BE2C (cell line): ENCODE data around the gene RPP14.

Source experiments
- DNase-seq: peaks from one replicate; pipeline ENCODE4 v3.0.0-alpha.2; 2020
- H3K27me3 ChIP-seq: fragments of 250-450 bp; sonication (Bioruptor Pico); 2 replicates; pipeline ENCODE4 v1.5.1; 2020; ENCODE audit warnings: mild to moderate bottlenecking
- H3K36me3 ChIP-seq: fragments of 250-450 bp; sonication (Bioruptor Pico); 2 replicates; pipeline ENCODE4 v1.5.1; 2020; ENCODE audit warnings: mild to moderate bottlenecking
- H3K4me1 ChIP-seq: fragments of 250-450 bp; sonication (Bioruptor Pico); 2 replicates; pipeline ENCODE4 v1.5.1; 2020
- H3K4me3 ChIP-seq: 2 replicates; pipeline ENCODE4 v1.5.1; 2011; ENCODE audit warnings: low read depth, low read length
- H3K9me3 ChIP-seq: fragments of 250-450 bp; sonication (Bioruptor Pico); 2 replicates; pipeline ENCODE4 v1.5.1; 2020
- CTCF ChIP-seq: IDR thresholded peaks from 2 replicates; pipeline ENCODE4 v1.5.1; 2012; ENCODE audit warnings: mild to moderate bottlenecking, low read depth, low read length

Gene RPP14

GRCh38 chr3:58317811-58318210 lies 11.8 kb downstream of the RPP14 start:
- no peaks in the 10 kb centered on the region for H3K9me3 ChIP-seq
- no peak for TF ChIP-seq CTCF
- no peak overlapping the region for H3K4me3 ChIP-seq
- no peak for DNase-seq
- H3K4me1 ChIP-seq: no peaks in the 10 kb centered on the region
- H3K27me3 ChIP-seq: no peaks in the 10 kb centered on the region
- no peaks in the 10 kb centered on the region; the same call in 1 of the 2 replicates for H3K36me3 ChIP-seq

DNA sequence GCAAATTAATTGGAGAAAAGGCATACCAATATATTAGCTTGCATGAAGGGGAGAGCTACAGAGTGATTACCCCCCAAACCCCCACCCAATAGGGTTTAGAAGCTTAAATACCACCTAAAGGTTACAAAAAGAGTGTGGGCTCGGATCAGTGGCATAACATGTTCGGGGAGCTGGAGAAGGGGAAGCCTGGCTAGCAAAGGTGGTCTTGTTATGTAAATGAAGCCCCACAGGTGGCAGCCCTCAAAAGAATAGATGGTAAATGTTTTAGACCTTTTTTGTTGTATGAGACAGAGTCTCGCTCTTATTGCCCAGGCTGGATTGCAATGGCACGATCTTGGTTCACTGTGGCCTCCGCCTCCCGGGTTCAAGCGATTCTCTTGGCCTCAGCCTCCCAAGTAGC lies 15.7 kb downstream of the RPP14 start:
- H3K9me3 ChIP-seq: no peaks in the 10 kb centered on the region
- DNase-seq: no peak
- no peaks in the 10 kb centered on the region for H3K27me3 ChIP-seq
- no peaks in the 10 kb centered on the region for H3K4me1 ChIP-seq
- H3K36me3 ChIP-seq: no peaks in the 10 kb centered on the region
- no peak overlapping the region for H3K4me3 ChIP-seq
- no peak for TF ChIP-seq CTCF

DNA sequence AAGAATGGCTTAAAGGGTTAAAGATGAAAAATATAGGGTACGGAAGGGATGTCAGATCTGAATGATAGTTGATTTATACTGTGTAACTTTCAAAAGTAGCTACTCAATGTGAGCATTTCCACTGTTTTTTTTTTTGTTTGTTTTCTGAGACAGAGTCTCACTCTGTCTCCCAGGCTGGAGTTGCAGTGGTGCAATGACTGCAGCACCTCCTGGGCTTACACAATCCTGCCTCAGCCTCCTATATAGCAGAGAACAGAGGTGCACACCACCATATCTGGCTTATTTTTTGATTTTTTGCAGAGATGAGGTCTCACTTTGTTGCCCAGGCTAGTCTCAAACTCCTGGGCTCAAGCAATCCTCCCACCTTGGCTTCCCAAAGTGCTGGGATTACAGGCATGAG lies 16.7 kb downstream of the RPP14 start:
- no peak for TF ChIP-seq CTCF
- Histone ChIP-seq H3K36me3 (no peaks in the 10 kb centered on the region), H3K9me3 (no peaks in the 10 kb centered on the region), H3K27me3 (no peaks in the 10 kb centered on the region), H3K4me3 (no peak overlapping the region), H3K4me1 (no peaks in the 10 kb centered on the region)
- DNase-seq: no peak

DNA sequence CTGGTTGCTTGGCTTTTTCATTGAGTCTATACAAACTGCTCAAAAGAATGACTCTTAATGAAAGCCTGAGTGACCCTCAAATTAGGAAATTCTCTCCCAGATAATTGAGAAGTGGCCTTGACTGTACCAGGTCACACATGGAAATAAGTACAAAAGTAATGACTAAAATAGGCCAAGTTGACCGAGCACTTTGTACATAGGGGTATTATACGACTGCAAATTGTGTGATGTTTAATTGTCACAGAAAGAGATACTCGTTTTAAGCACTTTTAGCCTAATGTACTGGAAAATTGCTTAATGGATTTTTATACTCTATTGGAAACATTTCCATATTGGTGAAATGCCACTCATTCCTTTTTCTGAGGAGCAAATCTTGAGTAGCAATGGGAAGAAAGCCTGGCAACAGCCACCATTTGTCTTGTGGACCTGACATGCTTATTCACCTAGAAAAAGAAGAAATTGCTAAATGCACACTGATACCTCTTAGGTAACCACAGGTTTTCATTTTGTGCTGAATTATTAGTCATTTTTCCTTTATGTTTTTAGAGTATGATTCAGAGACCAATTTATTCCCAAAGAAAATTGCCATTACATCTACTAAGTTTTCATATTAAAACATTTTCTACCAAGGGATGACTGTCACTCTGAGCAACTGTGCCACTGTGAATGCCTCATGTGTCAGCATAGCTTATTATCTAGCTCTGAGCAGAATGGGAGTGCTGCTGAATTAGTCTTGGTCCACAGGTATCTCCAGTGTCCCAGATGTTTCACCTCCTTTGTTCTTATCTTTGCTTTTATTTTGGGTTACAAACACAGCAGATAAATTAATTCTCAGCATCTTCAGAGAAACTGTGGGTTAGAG lies 17.7 kb downstream of the RPP14 start:
- Histone ChIP-seq H3K27me3 (no peaks in the 10 kb centered on the region), H3K9me3 (no peaks in the 10 kb centered on the region), H3K4me3 (no peak overlapping the region), H3K4me1 (no peaks in the 10 kb centered on the region), H3K36me3 (no peaks in the 10 kb centered on the region)
- no peak for DNase-seq
- no peak for TF ChIP-seq CTCF

- no peak for TF ChIP-seq CTCF
- no peak for DNase-seq
- Histone ChIP-seq H3K4me3 (no peak overlapping the region), H3K27me3 (no peaks in the 10 kb centered on the region), H3K36me3 (no peaks in the 10 kb centered on the region), H3K4me1 (no peaks in the 10 kb centered on the region), H3K9me3 (no peaks in the 10 kb centered on the region)
Observed at GRCh38 chr3:58324391-58325390, 18.6 kb downstream of the RPP14 start.
